GM21529 (cell line): ENCODE data around the gene TANC2.

Experiments
- ATAC-seq: cut with Tn5 transposase; IDR thresholded peaks from one replicate; pipeline ENCODE4 v1.9.1; 2021; ENCODE audit not compliant: unreplicated experiment

TANC2 gene

GRCh38 chr17:62999736-63000135 lies 33.7 kb downstream of the TANC2 start:
- ATAC-seq = no peak

- no peak for ATAC-seq
Observed at GRCh38 chr17:63001689-63002394, 35.8 kb downstream of the TANC2 start.

- ATAC-seq = no peak
Observed at GRCh38 chr17:63002625-63003024, 36.6 kb downstream of the TANC2 start.

GRCh38 chr17:63015824-63016223 lies 49.8 kb downstream of the TANC2 start:
- ATAC-seq = no peak
